Activated T-cell treated with anti-CD3 and anti-CD28 coated beads for 24 hours (primary cell): Measurements from ENCODE around the gene WNK1.
"Not testable (repeated sequence)": the region's sequence is repeated elsewhere in the genome, so short reads cannot be mapped to it uniquely, and the experiment has no call there.

Experiments
- DNase-seq: peaks from one replicate; pipeline ENCODE4 v3.0.0-alpha.2; 2020; ENCODE audit warnings: low read depth

Gene WNK1

DNA sequence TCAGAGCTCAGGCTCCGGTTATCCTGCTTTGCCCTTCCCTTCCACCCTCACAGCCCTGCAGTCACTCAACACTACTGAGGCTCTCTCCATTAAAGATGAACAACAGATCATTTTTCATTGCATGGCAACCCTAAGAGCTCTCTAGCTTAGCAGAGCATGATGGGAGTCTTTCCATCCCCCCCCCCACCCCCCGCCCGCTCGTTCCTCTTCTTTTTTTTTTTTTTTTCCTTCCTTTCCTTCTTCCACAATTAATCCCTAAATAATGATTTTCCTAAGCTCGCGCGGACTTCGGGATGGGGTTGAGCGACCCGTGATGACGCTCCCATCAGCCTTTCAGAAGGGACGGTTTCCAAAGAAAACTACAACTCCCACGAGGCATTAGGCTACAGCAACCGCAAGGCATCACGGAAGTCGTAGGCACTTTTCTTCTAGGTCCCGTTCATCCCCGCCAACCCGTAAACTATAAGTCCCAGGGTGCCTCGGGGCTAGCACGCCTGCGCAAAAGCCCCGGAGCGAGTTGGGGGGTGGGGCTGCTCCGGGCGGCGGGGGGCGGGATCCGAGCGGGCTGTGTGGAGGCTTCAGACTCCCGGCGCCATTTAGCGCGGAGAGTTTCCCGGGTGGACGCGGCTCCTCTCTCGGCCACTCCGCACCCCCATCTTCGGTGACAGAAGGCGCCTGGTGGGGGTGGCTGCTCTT, at the start of gene WNK1:
WNK1 (plus strand) TSS at position 581 of the 696 bp plus-strand sequence. CDS start 987 bp downstream, outside the sequence.
- peak; percentile 97 for DNase-seq

GRCh38 chr12:704516-705242, 47.7 kb upstream of the WNK1 start:
- no peak for DNase-seq

- DNase-seq = not testable (repeated sequence)
Observed at GRCh38 chr12:708084-708483, 44.3 kb upstream of the WNK1 start.

- DNase-seq = no peak
Observed at GRCh38 chr12:709455-710020, 42.8 kb upstream of the WNK1 start.

GRCh38 chr12:712172-712863, 40.1 kb upstream of the WNK1 start:
- DNase-seq = no peak

DNA sequence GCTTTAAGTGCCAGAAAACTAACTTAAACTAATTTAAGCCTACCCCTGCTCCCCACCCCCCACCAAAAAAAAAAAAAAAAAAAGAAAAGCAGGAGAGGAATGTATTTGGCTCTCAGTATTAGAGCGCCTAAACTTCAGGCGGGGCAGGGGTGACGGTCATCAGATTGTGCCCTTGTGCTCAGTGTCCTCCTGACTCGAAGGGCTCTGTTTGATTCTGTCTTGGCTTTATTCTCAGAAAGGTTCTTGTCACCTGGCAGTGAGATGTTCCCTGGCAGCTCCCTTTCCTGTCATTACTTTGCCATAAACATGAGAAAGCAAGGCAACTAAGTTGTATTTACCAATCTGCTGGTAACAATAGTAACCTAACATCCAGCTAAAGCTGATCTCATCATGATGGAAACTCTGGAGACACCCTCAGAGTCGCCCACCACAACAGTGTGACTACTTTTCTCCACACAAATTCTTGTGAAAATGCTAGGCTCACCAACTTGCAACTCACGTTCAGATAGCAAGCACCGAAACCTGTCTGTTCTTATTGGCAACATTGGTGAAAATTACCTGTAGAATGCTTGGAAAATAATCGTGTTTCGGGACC, 39.0 kb upstream of the WNK1 start:
- peak; percentile 49 for DNase-seq

DNA sequence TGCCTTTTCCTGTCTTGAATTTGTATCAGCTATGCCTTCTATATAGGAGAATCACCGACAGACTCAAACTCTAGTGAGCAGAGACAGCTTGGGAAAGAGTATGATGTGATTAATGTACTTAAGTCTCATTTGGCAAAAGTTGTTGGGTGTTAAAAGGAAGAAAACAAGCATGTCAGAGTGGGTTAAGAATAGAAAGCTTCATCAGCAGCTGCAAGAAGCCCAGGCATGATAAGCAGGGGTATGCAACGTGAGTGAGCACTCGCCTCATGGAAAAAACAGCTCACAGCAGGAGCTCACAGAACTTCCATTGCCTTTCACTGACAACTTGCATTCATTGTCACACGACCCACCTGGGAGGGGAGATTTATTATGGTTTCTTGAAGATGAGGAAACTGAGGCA, 35.9 kb upstream of the WNK1 start:
- DNase-seq = peak; percentile 54

DNA sequence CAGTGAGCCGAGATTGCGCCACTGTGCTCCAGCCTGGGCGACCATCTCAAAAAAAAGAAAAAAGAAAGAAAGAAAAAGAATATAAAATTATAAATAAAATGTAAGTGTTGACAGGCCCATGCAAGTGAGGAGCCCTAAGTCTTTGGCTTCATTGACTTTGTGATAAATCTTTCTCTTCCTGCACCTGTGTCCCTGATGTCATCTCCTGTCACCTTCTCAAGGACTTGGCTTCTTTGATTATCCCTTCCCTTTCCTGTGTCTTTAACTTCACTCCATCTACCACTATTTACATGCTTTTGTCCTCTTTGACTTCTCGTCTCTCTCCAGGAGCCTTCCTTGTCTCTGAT, 33.6 kb upstream of the WNK1 start:
- no peak for DNase-seq

GRCh38 chr12:720231-720941, 32.0 kb upstream of the WNK1 start:
- no peak for DNase-seq

DNA sequence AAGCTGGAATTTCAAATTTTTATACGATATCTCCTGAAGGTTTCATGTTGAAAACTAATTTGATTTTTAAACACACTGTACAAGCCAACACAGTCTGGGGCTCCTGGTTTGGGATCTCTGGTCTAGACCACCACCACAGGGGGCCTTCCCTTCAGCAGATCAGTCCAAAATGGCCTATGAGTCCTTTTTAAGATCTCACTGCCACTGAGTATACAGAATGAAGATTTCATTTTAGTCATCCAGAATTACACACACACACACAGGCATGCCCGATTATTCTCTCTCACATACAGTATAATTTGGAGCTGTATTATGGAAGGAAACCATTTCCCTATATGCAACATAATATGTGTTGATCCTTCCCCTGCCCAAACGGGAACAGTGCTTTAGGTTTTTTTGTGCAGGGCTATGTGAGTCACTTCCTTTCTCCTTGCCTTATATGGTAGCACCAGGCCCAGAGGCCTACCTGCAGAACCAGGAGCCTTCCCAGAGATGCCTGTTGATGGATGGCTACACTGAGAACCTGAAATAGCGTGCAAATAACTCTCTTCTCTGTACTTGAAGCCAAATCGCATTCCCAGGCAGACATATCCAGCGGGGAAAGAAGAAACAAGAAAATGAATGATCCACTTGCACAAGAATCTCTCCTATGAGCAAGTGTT, 28.1 kb upstream of the WNK1 start:
- no peak for DNase-seq

GRCh38 chr12:725076-725475, 27.3 kb upstream of the WNK1 start:
- DNase-seq = no peak

DNA sequence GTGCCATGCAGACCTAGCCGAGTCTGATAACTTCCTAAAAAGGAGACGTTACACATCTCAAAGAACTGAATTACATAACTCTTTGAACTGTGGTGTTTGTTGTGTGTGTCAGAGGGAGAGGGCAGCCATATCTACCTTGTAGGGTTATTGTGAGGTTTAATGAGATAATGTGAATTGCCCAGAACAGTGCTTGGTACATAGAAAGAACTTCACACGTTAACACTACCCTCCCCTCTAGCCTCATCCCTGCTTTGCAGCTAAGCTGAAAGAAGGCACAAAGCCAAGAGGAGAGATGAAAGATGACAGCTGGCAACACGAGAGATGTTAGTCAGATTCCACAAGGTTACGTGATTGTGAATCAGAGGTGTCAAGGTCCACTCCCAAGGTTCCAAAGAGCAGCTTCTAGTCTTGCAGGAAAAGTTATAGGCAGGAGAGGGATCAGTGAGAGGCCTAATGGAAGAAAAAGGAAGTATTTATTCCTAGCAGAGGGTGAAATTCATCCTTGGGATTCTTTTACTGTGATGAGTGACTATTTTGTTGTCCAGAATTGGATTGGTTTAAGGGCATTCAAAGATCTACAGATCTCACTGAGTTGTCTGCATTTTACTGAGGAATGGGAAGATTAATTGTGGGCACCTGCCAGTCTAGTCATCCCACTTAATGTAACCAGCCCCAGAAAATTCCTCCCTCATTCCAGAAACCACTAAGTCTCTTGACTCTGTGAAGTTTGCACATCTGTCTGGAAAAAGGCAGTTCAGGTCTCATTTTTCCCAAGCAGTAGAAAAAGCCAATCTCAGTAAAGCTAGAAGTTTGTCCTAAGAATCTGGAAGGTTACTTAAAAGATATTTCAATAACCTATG, 25.9 kb upstream of the WNK1 start:
- DNase-seq = no peak

- no peak for DNase-seq
Observed at GRCh38 chr12:727321-727720, 25.1 kb upstream of the WNK1 start.

- DNase-seq = no peak
Observed at GRCh38 chr12:728781-729180, 23.6 kb upstream of the WNK1 start.

DNA sequence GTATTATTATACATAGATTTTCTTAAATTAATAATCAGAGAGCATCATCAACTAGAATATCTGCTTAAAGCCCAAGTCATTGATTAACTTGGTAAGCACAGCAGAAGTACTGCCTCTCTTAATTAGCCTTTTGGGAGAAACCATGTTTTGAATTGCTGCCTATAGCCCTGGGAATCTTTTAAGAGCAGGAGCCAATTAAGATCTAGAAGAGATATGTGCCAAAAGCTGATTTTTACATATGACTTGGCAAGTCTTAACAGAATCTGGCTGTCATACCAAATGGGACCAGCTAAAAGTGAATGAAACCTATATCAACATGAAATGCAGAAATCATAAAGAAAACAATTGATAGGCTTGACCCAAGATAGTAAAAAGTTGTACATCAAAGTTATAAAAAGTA, 23.2 kb upstream of the WNK1 start:
- DNase-seq = no peak

- DNase-seq = no peak
Observed at GRCh38 chr12:730550-730949, 21.8 kb upstream of the WNK1 start.

- DNase-seq = no peak
Observed at GRCh38 chr12:737122-737739, 15.1 kb upstream of the WNK1 start.

DNA sequence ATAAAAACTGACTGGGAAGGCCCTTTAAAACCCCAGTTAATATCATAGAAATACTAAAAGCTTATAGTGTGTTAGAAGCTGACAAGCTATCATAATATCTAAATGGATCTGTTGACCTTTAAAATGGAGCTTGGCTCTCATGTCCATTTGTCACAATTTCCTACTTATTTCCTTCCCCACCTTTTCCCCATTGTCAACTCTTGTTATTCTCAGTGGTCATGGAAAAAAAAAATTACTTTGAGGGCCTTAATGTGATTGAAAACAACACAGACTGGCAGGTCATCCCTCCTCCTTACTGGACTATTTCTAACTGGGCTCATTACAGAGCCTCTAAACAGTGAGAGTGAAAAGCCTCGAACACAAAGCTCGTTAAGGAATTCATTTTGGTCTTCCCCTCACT, 13.7 kb upstream of the WNK1 start:
- DNase-seq = no peak

DNA sequence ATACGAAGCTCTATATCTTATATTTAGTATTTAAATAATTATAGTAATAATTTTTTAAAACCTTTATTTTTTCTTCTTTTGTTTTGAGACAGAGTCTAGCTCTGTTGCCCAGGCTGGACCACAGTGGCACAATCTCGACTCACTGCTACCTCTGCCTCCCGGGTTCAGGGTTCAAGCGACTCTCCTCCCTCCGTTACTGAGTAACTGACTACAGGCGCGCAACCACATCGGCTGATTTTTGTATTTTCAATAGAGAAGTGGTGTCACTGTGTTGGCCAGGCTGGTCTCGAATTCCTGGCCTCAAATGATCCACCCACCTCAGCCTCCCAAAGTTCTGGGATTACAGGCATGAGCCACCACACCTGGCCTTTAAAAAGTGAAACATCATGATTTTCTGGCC, 13.0 kb upstream of the WNK1 start:
- no peak for DNase-seq

GRCh38 chr12:740921-741320, 11.5 kb upstream of the WNK1 start:
- no peak for DNase-seq
